SK-N-SH treated with all-trans-retinoic acid at 6 μM for 48 hours (cell line): ENCODE measurements around the gene TMEM11.

Source experiments
- PATZ1 ChIP-seq: fragments of 250-450 bp; sonication (Bioruptor Pico); IDR thresholded peaks from 2 replicates; pipeline ENCODE4 v1.8.0; 2020; ENCODE audit warnings: mild to moderate bottlenecking, moderate library complexity, borderline replicate concordance
- ZFP3 ChIP-seq: fragments of 250-450 bp; sonication (Bioruptor Pico); IDR thresholded peaks from 2 replicates; pipeline ENCODE4 v1.5.0; 2020; ENCODE audit warnings: mild to moderate bottlenecking, moderate library complexity
- TF ChIP-seq, protein P1 (sequence below): fragments of 250-450 bp; sonication (Bioruptor Pico); IDR thresholded peaks from 2 replicates; pipeline ENCODE4 v1.8.0; 2021; ENCODE audit warnings: low read depth, mild to moderate bottlenecking, moderate library complexity, borderline replicate concordance

- TF ChIP-seq PATZ1 (CRISPR knock-in tag) (no peak), ZFP3 (CRISPR knock-in tag) (no peak)
- TF ChIP-seq, protein P1, sequence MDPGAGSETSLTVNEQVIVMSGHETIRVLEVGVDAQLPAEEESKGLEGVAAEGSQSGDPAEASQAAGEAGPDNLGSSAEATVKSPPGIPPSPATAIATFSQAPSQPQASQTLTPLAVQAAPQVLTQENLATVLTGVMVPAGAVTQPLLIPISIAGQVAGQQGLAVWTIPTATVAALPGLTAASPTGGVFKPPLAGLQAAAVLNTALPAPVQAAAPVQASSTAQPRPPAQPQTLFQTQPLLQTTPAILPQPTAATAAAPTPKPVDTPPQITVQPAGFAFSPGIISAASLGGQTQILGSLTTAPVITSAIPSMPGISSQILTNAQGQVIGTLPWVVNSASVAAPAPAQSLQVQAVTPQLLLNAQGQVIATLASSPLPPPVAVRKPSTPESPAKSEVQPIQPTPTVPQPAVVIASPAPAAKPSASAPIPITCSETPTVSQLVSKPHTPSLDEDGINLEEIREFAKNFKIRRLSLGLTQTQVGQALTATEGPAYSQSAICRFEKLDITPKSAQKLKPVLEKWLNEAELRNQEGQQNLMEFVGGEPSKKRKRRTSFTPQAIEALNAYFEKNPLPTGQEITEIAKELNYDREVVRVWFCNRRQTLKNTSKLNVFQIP, result no peak
Measured at GRCh38 chr17:21194703-21195102, 19.3 kb downstream of the TMEM11 start.
